ENCODE data around the gene WDR83. TPM values are rescaled to one million over a fixed set of nuclear protein-coding genes. Genes with fewer than 3 reads are reported as not detected.

WDR83 gene
- total and polyA plus RNA-seq, 10 of the 15 experiments (the other 5 are each of a cell fraction or from before 2014, with no cell fraction given) = 0.58 to 17.7 (median 10.8) TPM

GRCh38 chr19:12720851-12721655, 54.4 kb downstream of the WDR83 start:
- H3K9ac ChIP-seq (ENCODE audit: control insufficient read depth, insufficient read depth, low read length) = peak overlapping the region; percentile 81
- peaks cover 10 to 12% of the 10 kb centered on the region in 2 experiments for H3K36me3 ChIP-seq (ENCODE audit: control insufficient read depth in 2 of 2, insufficient read depth in 2 of 2, low read length in 1 of 2)
- peak overlapping the region; percentile 98 for H3K4me3 ChIP-seq
- WGBS (ENCODE audit: insufficient coverage, insufficient replicate concordance, low lambda C conversion rate, missing lambda C conversion rate) = 2% methylated on average over 46 of the region's 59 CpGs
- peaks cover 8% of the 10 kb centered on the region; the same call in 1 of the 2 replicates for H3K4me1 ChIP-seq (ENCODE audit: control insufficient read depth, insufficient read depth, low read length)
- no peaks in the 10 kb centered on the region for H3K9me3 ChIP-seq (replicated peaks; ENCODE audit: control insufficient read depth, insufficient read depth, low read length)
- no peaks in the 10 kb centered on the region; the same call in 1 of the 2 replicates for H4K20me1 ChIP-seq (ENCODE audit: control insufficient read depth, insufficient read depth)
- ChIA-PET RAD21 (ENCODE audit: unreplicated experiment) (interaction anchor here (1.1 to 3.3 kb wide), 3 partner anchors 13 to 40 kb away, joined by 3 to 31 read pairs (median 5); partner anchors contain the start of genes DHPS and TRIR), POLR2A (interaction anchor here (1.0 to 6.8 kb wide), 3 partner anchors 12 to 78 kb away, joined by 3 to 58 read pairs (median 26); partner anchors contain the start of genes GET3 and TRIR), CTCF (interaction anchor here (0.6 to 5.4 kb wide), 6 partner anchors 12 to 425 kb away, joined by 3 to 30 read pairs (median 3); partner anchors contain the start of genes GET3 and TRIR), SMC1A (ENCODE audit: uncharacterized antibody, unreplicated experiment) (interaction anchor here (0.6 to 5.1 kb wide), 4 partner anchors 12 to 37 kb away, joined by 3 to 28 read pairs (median 4); partner anchors contain the start of genes GET3 and TRIR)
- no TSS peak for BruUV-seq (replicated peaks)
- ATAC-seq = peak; percentile 8
- intact Hi-C loops (cut with micrococcal nuclease; ENCODE audit: unreplicated experiment) = no loop called here
- FAIRE-seq = no peak
- H3K4me2 ChIP-seq (ENCODE audit: control insufficient read depth, insufficient read depth) = peak overlapping the region; percentile 56
- H2AFZ ChIP-seq (ENCODE audit: control insufficient read depth, low read depth, low read length) = no peak overlapping the region
- no peaks in the 10 kb centered on the region for H3K27me3 ChIP-seq (replicated peaks in 1 of 2; ENCODE audit: control insufficient read depth in 2 of 2, insufficient read depth in 2 of 2, low read length in 1 of 2)
- 0 out of 4 replicates have a peak, but pooled peaks of 1 of the 2 experiments have one; percentile 6 for TF ChIP-seq BHLHE40 (IDR thresholded peaks at IDR 0.05; ENCODE audit: borderline replicate concordance in 1 of 2, low read depth in 2 of 2, low read length in 1 of 2)
- TF ChIP-seq BACH1 (IDR thresholded peaks at IDR 0.05; ENCODE audit: borderline replicate concordance) = peak; percentile 60; the same call in 1 of the 2 replicates
- TF ChIP-seq ETV6 (conservative IDR thresholded peaks at IDR 0.05 in 1 of 2, IDR thresholded peaks at IDR 0.05 in 1 of 2; ENCODE audit: borderline replicate concordance in 1 of 2, low read depth in 1 of 2) = no peak
- TF ChIP-seq STAT1 (conservative IDR thresholded peaks at IDR 0.05) = no peak
- no peak for TF ChIP-seq NFYB (IDR thresholded peaks at IDR 0.05; ENCODE audit: insufficient read depth, low read depth, low read length)
- peak; percentile 34; the same call in 1 of the 2 replicates for TF ChIP-seq DPF2 (IDR thresholded peaks at IDR 0.05)
- TF ChIP-seq, protein P1, sequence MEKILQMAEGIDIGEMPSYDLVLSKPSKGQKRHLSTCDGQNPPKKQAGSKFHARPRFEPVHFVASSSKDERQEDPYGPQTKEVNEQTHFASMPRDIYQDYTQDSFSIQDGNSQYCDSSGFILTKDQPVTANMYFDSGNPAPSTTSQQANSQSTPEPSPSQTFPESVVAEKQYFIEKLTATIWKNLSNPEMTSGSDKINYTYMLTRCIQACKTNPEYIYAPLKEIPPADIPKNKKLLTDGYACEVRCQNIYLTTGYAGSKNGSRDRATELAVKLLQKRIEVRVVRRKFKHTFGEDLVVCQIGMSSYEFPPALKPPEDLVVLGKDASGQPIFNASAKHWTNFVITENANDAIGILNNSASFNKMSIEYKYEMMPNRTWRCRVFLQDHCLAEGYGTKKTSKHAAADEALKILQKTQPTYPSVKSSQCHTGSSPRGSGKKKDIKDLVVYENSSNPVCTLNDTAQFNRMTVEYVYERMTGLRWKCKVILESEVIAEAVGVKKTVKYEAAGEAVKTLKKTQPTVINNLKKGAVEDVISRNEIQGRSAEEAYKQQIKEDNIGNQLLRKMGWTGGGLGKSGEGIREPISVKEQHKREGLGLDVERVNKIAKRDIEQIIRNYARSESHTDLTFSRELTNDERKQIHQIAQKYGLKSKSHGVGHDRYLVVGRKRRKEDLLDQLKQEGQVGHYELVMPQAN (conservative IDR thresholded peaks at IDR 0.05) = peak; percentile 40; the same call in 1 of the 2 replicates
- peak; percentile 20; the same call in 1 of the 2 replicates for TF ChIP-seq NR2F1 (conservative IDR thresholded peaks at IDR 0.05)
- peaks cover 54% of the 10 kb centered on the region for H3K79me2 ChIP-seq (ENCODE audit: control insufficient read depth, insufficient read depth, low read length)
- peak overlapping the region; percentile 81 for H3K27ac ChIP-seq (ENCODE audit: control insufficient read depth, insufficient read depth)
- no peak for DNase-seq (ENCODE audit: low read depth, low spot score)
- in situ Hi-C loops (cut with MboI) = no loop called here
